B cell (primary cell): ENCODE results near the gene GPR148.
"Not testable (repeated sequence)": the region's sequence is repeated elsewhere in the genome, so short reads cannot be mapped to it uniquely, and the experiment has no call there.

Experiments
- EZH2 ChIP-seq: IDR thresholded peaks from 2 replicates; pipeline ENCODE4 v1.6.1; 2012; ENCODE audit warnings: borderline replicate concordance, low read depth, mild to moderate bottlenecking, moderate library complexity, low read length; ENCODE audit not compliant: insufficient read depth, poor library complexity, severe bottlenecking
- TF ChIP-seq, protein P1 (sequence below): fragments of 200-600 bp; IDR thresholded peaks from one replicate; pipeline ENCODE4 v1.8.0; 2022; ENCODE audit warnings: antibody characterized with exemption, mild to moderate bottlenecking

GRCh38 chr2:130692041-130692770 is 36.7 kb upstream of the GPR148 start:
- TF ChIP-seq, protein P1, sequence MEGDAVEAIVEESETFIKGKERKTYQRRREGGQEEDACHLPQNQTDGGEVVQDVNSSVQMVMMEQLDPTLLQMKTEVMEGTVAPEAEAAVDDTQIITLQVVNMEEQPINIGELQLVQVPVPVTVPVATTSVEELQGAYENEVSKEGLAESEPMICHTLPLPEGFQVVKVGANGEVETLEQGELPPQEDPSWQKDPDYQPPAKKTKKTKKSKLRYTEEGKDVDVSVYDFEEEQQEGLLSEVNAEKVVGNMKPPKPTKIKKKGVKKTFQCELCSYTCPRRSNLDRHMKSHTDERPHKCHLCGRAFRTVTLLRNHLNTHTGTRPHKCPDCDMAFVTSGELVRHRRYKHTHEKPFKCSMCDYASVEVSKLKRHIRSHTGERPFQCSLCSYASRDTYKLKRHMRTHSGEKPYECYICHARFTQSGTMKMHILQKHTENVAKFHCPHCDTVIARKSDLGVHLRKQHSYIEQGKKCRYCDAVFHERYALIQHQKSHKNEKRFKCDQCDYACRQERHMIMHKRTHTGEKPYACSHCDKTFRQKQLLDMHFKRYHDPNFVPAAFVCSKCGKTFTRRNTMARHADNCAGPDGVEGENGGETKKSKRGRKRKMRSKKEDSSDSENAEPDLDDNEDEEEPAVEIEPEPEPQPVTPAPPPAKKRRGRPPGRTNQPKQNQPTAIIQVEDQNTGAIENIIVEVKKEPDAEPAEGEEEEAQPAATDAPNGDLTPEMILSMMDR: not testable (repeated sequence)
- TF ChIP-seq EZH2: not testable (repeated sequence)
